CD14-positive monocyte (primary cell): ENCODE measurements around the gene TBC1D19. TPM values are rescaled to one million over a fixed set of nuclear protein-coding genes. Genes with fewer than 3 reads are reported as not detected.
"Not testable (repeated sequence)": the region's sequence is repeated elsewhere in the genome, so short reads cannot be mapped to it uniquely, and the experiment has no call there.

Experiments
- DNase-seq, 3 donors: peaks; one replicate each; pipeline ENCODE4 v3.0.0-alpha.2; 2011 to 2022
- H2AFZ ChIP-seq: 2 replicates; pipeline ENCODE4 v1.6.0; 2012; ENCODE audit warnings: mild to moderate bottlenecking, low read depth, low read length, inconsistent platforms; ENCODE audit not compliant: insufficient read depth, poor library complexity, severe bottlenecking
- H3K27ac ChIP-seq, 2 donors: 1 replicate in 1 of 2; 2 replicates in 1 of 2; pipeline ENCODE4 v1.5.1; 2012 to 2013; ENCODE audit warnings: low read length in 2 of 2, control low read depth in 1 of 2, inconsistent platforms in 1 of 2, low read depth in 1 of 2, mild to moderate bottlenecking in 1 of 2
- H3K27me3 ChIP-seq, 2 donors: one replicate each; pipeline versions ENCODE4 v1.6.0 to v1.6.1; 2011 to 2013; ENCODE audit warnings: low read length in 2 of 2; ENCODE audit not compliant: control insufficient read depth in 2 of 2, insufficient read depth in 2 of 2
- H3K36me3 ChIP-seq, 2 donors: replicated peaks in 1 of 2; 1 replicate in 1 of 2; 2 replicates in 1 of 2; pipeline versions ENCODE4 v1.5.1 to v1.6.1; 2012 to 2013; ENCODE audit warnings: low read length in 2 of 2, control low read depth in 1 of 2, inconsistent platforms in 1 of 2, mild to moderate bottlenecking in 1 of 2; ENCODE audit not compliant: insufficient read depth in 2 of 2, control insufficient read depth in 1 of 2
- H3K4me1 ChIP-seq, 2 donors: 1 replicate in 1 of 2; 2 replicates in 1 of 2; pipeline versions ENCODE4 v1.5.1 to v1.6.1; 2012 to 2013; ENCODE audit warnings: low read length in 2 of 2, control low read depth in 1 of 2, inconsistent platforms in 1 of 2, mild to moderate bottlenecking in 1 of 2, moderate library complexity in 1 of 2; ENCODE audit not compliant: insufficient read depth in 2 of 2, control insufficient read depth in 1 of 2
- H3K4me2 ChIP-seq: replicated peaks from 2 replicates; pipeline ENCODE3; 2012; ENCODE audit warnings: low read length, moderate library complexity, mild to moderate bottlenecking; ENCODE audit not compliant: poor library complexity, severe bottlenecking; ENCODE audit errors: extremely low read depth
- H3K4me3 ChIP-seq, 3 experiments: fragments of 200-600 bp in 1 of 3; sonication (generic) in 1 of 3; replicated peaks in 1 of 3; 1 replicate in 2 of 3; 2 replicates in 1 of 3; pipeline ENCODE4 v1.5.1; 2011 to 2013; ENCODE audit warnings: low read length in 3 of 3, mild to moderate bottlenecking in 3 of 3, control low read depth in 2 of 3, low read depth in 2 of 3, inconsistent platforms in 1 of 3, moderate library complexity in 1 of 3
- H3K79me2 ChIP-seq: 2 replicates; pipeline ENCODE4 v1.6.0; 2012; ENCODE audit warnings: mild to moderate bottlenecking, control low read depth, inconsistent platforms, low read length, moderate library complexity; ENCODE audit not compliant: insufficient read depth
- H3K9ac ChIP-seq: 2 replicates; pipeline ENCODE4 v1.6.0; 2017; ENCODE audit warnings: low read length, mild to moderate bottlenecking; ENCODE audit not compliant: insufficient read depth, poor library complexity, severe bottlenecking
- H3K9me3 ChIP-seq, 2 donors: replicated peaks in 1 of 2; 1 replicate in 1 of 2; 2 replicates in 1 of 2; pipeline versions ENCODE4 v1.5.1 to v1.6.1; 2012 to 2013; ENCODE audit warnings: low read length in 2 of 2, control low read depth in 1 of 2; ENCODE audit not compliant: control insufficient read depth in 1 of 2, insufficient read depth in 1 of 2
- H4K20me1 ChIP-seq: 2 replicates; pipeline ENCODE4 v1.6.0; 2012; ENCODE audit warnings: mild to moderate bottlenecking, low read length, control low read depth, moderate library complexity; ENCODE audit not compliant: insufficient read depth
- H3K27ac Mint-ChIP-seq, 7 donors: one replicate each; pipeline ENCODE4 v1.8.0; 2020; ENCODE audit warnings: mild to moderate bottlenecking in 7 of 7, mixed read lengths in 7 of 7, moderate library complexity in 6 of 7, inconsistent platforms in 2 of 7
- H3K27me3 Mint-ChIP-seq, 3 donors: one replicate each; pipeline ENCODE4 v1.8.0; 2021 to 2022; ENCODE audit warnings: low read depth in 3 of 3, mild to moderate bottlenecking in 3 of 3, mixed read lengths in 3 of 3, moderate library complexity in 3 of 3, inconsistent platforms in 1 of 3
- H3K36me3 Mint-ChIP-seq, 2 donors: one replicate each; pipeline ENCODE4 v1.8.0; 2020; ENCODE audit warnings: mixed read lengths in 2 of 2, inconsistent platforms in 1 of 2, mild to moderate bottlenecking in 1 of 2
- H3K4me1 Mint-ChIP-seq: one replicate; pipeline ENCODE4 v1.8.0; 2020; ENCODE audit warnings: mild to moderate bottlenecking, mixed read lengths
- H3K4me3 Mint-ChIP-seq, 2 donors: one replicate each; pipeline ENCODE4 v1.8.0; 2020; ENCODE audit warnings: mild to moderate bottlenecking in 2 of 2, mixed read lengths in 2 of 2, moderate library complexity in 1 of 2
- H3K9me3 Mint-ChIP-seq, 7 donors: one replicate each; pipeline ENCODE4 v1.8.0; 2020 to 2022; ENCODE audit warnings: mixed read lengths in 7 of 7, mild to moderate bottlenecking in 6 of 7, moderate library complexity in 6 of 7, inconsistent platforms in 2 of 7
- CTCF ChIP-seq: fragments of 200-600 bp; IDR thresholded peaks from one replicate; pipeline ENCODE4 v1.8.0; 2022; ENCODE audit warnings: antibody characterized with exemption, mild to moderate bottlenecking
- WGBS: methylation state at CpG from one replicate; pipeline ENCODE4 v1.1.5; 2013; ENCODE audit warnings: missing lambda C conversion rate; ENCODE audit not compliant: insufficient coverage; 5-methylcytosine and 5-hydroxymethylcytosine counted together
- intact Hi-C, 2 donors: fragments of 100-400 bp; cut with micrococcal nuclease; formaldehyde crosslinking; loops; one replicate each; pipeline versions ENCODE4 v1.15.0 to v1.15.1; 2023
- polyA plus RNA-seq, 3 donors: library from polyadenylated mRNA; depleted of rRNA in 1 of 3; unstranded in 2 of 3; stranded (reverse) in 1 of 3; fragments of 300-500 nt in 2 of 3; fragments of >200 nt in 1 of 3; fragmentation: Illumina TruSeq in 2 of 3; gene quantifications; 1 replicate in 2 of 3; 2 replicates in 1 of 3; pipeline ENCODE4 v1.2.3, GENCODE V29; 2012 to 2021

The TBC1D19 gene
- polyA plus RNA-seq, 3 donors = 0.19 to 0.84 (median 0.33) TPM

- DNase-seq = no peak
- Histone ChIP-seq H3K4me2 (no peak overlapping the region), H3K79me2 (no peaks in the 10 kb centered on the region), H3K4me1 (peaks cover under 1 to 2% of the 10 kb centered on the region in 2 donors), H3K9me3 (no peaks in the 10 kb centered on the region), H3K9ac (no peak overlapping the region), H2AFZ (no peak overlapping the region), H4K20me1 (no peaks in the 10 kb centered on the region), H3K36me3 (no peaks in the 10 kb centered on the region), H3K4me3 (no peak overlapping the region), H3K27me3 (no peaks in the 10 kb centered on the region), H3K27ac (no peak overlapping the region)
- Mint-ChIP-seq H3K27ac (no peak overlapping the region), H3K4me1 (peaks cover 3% of the 10 kb centered on the region), H3K27me3 (peaks cover 0 to 2% (median 1%) of the 10 kb centered on the region in 3 donors), H3K4me3 (no peak overlapping the region), H3K9me3 (peaks cover 0 to 13% (median 2%) of the 10 kb centered on the region in 7 donors), H3K36me3 (no peaks in the 10 kb centered on the region)
- intact Hi-C loops = no loop called here
- no CpG with 5 or more reads among the region's 2 CpGs for WGBS
- TF ChIP-seq CTCF = no peak
Observed at GRCh38 chr4:26589705-26590104, 5.8 kb downstream of the TBC1D19 start.

GRCh38 chr4:26590639-26591038, 6.8 kb downstream of the TBC1D19 start:
- Histone ChIP-seq H4K20me1 (no peaks in the 10 kb centered on the region), H3K9ac (no peak overlapping the region), H3K9me3 (no peaks in the 10 kb centered on the region), H3K79me2 (no peaks in the 10 kb centered on the region), H3K4me2 (no peak overlapping the region), H3K36me3 (no peaks in the 10 kb centered on the region), H3K27ac (no peak overlapping the region), H3K27me3 (no peaks in the 10 kb centered on the region), H3K4me3 (no peak overlapping the region), H3K4me1 (no peaks in the 10 kb centered on the region), H2AFZ (no peak overlapping the region)
- WGBS = no CpG with 5 or more reads among the region's 2 CpGs
- peaks cover 0 to 2% (median 1%) of the 10 kb centered on the region in 3 donors for H3K27me3 Mint-ChIP-seq
- H3K4me3 Mint-ChIP-seq = no peak overlapping the region
- intact Hi-C loops = no loop called here
- H3K9me3 Mint-ChIP-seq = peaks cover 0 to 13% (median 2%) of the 10 kb centered on the region in 7 donors
- H3K27ac Mint-ChIP-seq = no peak overlapping the region
- DNase-seq = no peak
- H3K4me1 Mint-ChIP-seq = no peaks in the 10 kb centered on the region
- H3K36me3 Mint-ChIP-seq = no peaks in the 10 kb centered on the region
- no peak for TF ChIP-seq CTCF

- H3K9me3 Mint-ChIP-seq, H3K27me3 Mint-ChIP-seq, H3K9me3 ChIP-seq, H3K4me3 ChIP-seq, H3K36me3 ChIP-seq, intact Hi-C loops, H3K27ac Mint-ChIP-seq, DNase-seq, H4K20me1 ChIP-seq, H3K4me1 Mint-ChIP-seq, H3K9ac ChIP-seq, H3K27ac ChIP-seq, H3K4me1 ChIP-seq, H3K36me3 Mint-ChIP-seq, H3K27me3 ChIP-seq, H3K4me3 Mint-ChIP-seq, H3K79me2 ChIP-seq, H2AFZ ChIP-seq, H3K4me2 ChIP-seq: not testable (repeated sequence)
- no CpG with 5 or more reads among the region's 3 CpGs for WGBS
Observed at GRCh38 chr4:26593557-26593956, 9.7 kb downstream of the TBC1D19 start.
